A549 (cell line): Measurements from ENCODE around the gene NRG3.

ENCODE experiments used
- EP300 ChIP-seq, 2 experiments: fragments of >200 bp; sonication (Bioruptor Twin); formaldehyde crosslinking; IDR thresholded peaks; 2 replicates in 1 of 2; 3 replicates in 1 of 2; pipeline ENCODE4 v1.6.1; 2016 to 2017
- NR3C1 ChIP-seq: fragments of >200 bp; sonication (Bioruptor Twin); formaldehyde crosslinking; IDR thresholded peaks from 3 replicates; pipeline ENCODE4 v1.6.1; 2017
- TF ChIP-seq, protein P1 (sequence below): fragments of >200 bp; sonication (Bioruptor Twin); formaldehyde crosslinking; IDR thresholded peaks from 3 replicates; pipeline ENCODE4 v1.5.1; 2016

DNA sequence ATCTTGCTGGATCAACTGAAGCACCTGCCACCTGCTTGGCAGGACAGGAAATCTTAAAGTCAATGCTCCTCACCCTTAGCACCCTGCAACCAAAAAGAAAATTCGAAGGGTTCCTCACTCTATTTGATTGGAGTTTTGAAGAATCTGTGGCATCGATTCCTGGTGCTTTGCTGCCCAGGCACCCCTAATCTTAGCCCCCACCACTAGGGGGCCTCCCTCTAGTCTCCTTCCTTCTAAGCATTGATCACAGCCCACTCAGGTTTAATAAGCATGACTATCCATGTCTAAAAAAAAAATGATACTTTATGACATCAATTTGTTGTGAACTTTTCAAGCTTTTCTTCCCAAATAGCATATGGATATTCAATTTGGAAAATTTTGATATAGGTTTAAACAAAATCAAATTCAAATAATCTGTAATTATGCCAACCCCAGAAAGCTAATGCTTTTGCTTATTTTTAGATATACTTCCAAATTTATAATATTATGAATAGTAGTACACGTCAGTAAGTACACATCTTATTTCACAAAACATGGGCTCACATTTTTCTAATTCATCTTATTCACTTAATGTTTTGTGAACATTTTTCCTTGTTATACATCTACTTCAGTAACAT is 45.3 kb downstream of the NRG3 start:
- TF ChIP-seq NR3C1 (no peak), EP300 (IDR thresholded peaks at IDR 0.05) (no peak)
- TF ChIP-seq, protein P1, sequence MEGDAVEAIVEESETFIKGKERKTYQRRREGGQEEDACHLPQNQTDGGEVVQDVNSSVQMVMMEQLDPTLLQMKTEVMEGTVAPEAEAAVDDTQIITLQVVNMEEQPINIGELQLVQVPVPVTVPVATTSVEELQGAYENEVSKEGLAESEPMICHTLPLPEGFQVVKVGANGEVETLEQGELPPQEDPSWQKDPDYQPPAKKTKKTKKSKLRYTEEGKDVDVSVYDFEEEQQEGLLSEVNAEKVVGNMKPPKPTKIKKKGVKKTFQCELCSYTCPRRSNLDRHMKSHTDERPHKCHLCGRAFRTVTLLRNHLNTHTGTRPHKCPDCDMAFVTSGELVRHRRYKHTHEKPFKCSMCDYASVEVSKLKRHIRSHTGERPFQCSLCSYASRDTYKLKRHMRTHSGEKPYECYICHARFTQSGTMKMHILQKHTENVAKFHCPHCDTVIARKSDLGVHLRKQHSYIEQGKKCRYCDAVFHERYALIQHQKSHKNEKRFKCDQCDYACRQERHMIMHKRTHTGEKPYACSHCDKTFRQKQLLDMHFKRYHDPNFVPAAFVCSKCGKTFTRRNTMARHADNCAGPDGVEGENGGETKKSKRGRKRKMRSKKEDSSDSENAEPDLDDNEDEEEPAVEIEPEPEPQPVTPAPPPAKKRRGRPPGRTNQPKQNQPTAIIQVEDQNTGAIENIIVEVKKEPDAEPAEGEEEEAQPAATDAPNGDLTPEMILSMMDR: no peak; the same call in 2 of the 3 replicates
